Measurements from ENCODE around the gene TMPRSS11E.
"Not testable (repeated sequence)": the region's sequence is repeated elsewhere in the genome, so short reads cannot be mapped to it uniquely, and the experiment has no call there.

TMPRSS11E gene

GRCh38 chr4:68462691-68463090 is 15.4 kb downstream of the TMPRSS11E start:
- no peak for DNase-seq (ENCODE audit: low spot score)

GRCh38 chr4:68463796-68464195 is 16.5 kb downstream of the TMPRSS11E start:
- no peak for DNase-seq (ENCODE audit: low spot score)

DNA sequence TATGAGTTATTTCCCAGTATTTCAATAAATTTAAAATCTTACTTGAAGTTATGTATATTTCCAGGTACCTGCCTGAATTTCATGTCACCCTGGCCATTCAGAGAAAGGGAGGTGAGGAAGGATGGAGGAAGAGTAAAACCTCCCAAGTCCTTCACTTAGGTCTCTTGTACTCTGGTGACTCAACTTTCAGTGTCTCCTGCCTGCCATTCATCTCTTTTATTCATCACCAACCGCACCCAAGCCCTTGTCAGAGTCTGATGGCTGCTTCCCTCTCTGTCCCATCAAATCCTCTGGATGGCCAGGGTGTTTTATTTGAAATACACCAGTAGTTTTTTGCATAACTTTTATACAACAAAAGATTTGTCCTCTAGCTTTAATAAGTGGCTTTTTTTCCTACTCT is 17.8 kb downstream of the TMPRSS11E start:
- DNase-seq (ENCODE audit: low spot score): no peak

DNA sequence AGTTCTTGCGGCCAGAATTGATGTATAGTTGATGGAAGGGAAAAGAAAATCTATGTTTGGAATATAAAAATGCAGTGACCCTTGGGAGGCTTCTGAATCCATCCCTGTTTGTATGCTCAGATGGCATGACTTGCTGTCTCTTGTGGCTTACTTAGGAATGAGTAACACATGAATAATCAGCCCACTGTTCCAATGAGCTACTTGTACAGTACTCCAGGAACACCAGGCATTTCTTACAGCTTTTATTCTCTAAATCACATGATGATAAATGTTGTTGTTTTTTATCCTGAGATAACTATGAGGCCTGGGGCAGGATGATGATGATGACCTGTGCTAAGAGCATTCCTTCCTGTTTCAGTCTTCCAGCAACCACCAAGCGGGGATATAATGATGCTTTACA is 18.9 kb downstream of the TMPRSS11E start:
- no peak for DNase-seq (ENCODE audit: low spot score)

DNA sequence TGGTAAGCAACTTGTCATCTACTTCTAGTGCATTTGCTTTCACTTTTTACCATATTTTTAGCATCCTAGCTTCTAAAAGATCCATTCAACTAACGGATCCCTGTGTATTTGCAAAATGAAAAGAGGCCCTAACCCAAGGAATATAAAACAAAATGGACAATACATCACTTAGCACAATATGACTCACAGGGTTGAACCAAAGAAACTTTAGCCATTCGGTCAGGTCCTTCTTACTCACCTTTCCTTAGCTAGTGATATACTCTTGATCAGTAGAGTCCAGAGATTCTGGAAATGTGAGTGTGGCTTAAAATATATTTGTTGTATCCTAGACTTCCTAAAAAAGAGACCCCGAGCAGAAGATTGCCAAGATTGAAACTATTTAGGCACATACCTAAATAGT is 19.5 kb downstream of the TMPRSS11E start:
- no peak for DNase-seq (ENCODE audit: low spot score)

DNA sequence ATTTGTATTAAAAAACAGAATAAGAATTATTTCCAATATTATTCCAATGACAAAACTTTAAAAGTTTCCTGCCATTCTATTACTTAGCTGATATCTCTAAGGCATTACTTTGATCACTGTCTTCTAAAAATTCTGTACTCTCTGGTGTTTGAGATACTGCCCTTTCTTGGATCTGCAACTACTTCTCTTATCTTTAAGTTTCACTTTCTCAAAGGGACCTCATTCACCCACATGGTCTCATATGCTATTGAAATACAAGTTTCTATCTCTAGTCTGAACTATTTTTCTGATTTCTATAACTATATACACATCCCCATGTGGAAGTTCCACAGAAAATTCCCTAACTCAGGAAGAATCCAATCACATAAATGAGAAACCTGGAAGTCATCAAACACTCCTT is 22.2 kb downstream of the TMPRSS11E start:
- no peak for DNase-seq (ENCODE audit: low spot score)

- no peak for DNase-seq (ENCODE audit: low spot score)
Measured at GRCh38 chr4:68476191-68476590, 28.9 kb downstream of the TMPRSS11E start.

DNA sequence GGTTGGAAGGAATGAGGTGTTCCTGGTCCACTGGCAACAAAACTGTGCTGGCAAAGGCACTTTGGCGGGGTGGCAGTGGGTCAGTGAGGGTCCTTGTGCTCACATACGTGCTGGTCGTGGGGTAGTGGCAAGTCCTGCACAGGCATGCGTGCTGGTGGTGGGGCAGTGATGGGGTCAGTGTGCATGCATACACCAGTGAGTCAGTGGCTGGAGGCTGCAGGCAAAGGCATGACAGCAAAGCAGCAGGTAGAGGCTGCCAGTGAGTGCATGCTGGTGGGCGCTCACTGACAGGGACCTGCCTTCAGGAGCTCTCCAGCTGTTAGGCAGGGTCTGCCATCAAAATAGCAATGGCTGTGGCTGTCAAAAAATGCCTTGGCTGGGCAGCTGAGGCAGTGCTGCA is 42.1 kb downstream of the TMPRSS11E start:
- DNase-seq (ENCODE audit: low spot score): no peak

DNA sequence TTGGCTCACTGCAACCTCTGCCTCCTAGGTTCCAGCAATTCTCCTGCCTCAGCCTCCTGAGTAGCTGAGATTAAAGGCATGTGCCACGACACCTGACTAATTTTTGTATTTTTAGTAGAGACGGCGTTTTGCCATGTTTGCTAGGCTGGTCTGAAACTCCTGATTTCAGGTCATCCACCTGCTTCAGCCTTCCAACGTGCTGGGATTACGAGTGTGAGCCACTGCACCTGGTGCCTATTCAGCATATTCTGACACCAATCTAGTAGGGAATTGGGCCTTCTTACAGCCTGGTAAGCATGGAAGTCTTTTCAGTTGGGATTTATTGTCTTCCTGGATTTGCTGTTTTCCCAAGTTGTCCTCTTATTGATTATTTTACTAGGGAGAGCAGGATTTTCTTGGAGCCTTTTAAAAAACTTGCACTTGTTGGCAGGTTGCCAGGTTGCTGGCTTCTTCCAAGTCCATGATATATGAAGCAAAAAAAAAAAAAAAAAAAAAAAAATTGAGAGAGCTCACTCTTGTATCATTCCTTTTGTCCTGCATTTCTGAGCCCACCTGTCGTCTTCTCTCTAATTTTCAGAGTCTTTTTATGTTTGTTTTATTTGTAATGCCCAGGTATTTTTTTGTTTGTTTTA is 43.7 kb downstream of the TMPRSS11E start:
- no peak for DNase-seq (ENCODE audit: low spot score)

DNA sequence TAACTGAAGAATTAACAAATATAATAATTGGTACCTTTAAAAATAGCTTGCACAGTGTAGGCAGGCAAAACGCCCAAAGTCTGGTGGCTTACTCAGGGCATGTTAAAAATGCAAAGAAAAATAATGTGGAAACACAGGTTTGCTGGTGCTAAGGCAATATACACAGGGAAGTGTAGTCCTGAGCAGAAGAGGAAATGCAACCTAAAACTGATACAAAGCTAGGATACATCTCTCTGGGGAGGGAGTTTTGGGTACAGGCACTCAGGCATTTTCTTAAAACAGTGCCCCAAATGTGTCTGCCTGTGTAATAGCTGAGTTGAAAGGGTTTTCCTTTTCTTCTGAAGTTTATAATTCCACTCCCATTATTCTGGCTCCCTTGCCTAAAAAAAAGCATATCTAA is 47.4 kb downstream of the TMPRSS11E start:
- DNase-seq (ENCODE audit: low spot score): no peak

DNA sequence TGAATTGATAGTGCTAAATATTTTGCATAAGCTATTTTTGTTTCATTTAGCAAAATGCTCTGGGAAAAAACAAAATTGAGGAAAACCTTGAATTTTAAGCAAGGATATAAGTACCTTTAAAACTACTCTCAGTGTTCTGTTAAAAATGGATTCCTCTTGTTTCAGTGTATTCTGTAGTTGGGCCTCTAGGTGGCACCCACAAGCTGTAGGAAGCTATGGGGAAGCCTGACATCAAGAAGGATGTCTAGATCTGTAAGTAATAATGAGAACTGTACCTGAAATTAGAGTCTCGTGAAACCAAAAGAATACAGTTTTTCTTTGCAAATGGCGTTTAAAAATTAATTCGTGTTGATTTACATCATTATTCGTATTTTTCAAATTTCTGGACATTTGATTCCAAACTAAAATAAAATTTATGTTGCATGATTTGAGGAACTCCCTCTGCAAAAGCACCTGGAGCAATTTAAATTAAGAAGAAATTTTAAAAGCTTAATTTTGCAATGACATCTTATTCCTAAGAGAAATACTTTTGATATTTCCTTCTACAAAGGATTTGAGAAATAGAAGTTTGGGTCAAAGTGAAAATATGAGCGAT is 51.2 kb downstream of the TMPRSS11E start:
- peak; percentile 71 for DNase-seq (ENCODE audit: low spot score)

DNA sequence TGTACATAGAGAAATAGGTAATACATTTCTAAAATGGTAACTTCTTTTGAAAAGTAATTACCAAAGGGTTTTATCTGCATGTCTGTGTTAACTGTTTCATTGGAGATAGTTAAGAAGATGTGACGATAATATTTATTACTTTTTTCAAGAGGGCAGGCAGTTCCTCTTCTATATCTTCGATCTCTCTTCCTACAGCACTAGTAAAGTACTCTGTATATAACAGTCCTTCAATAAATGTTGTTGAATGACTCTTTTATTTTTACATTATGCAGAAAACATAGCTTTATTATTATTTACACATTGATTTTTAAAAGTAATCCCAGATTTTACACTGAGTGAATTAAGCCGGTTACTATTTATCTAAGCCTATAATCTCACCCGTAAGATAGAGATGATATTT is 51.8 kb downstream of the TMPRSS11E start:
- DNase-seq (ENCODE audit: low spot score): no peak

- not testable (repeated sequence) for DNase-seq (ENCODE audit: low spot score)
Measured at GRCh38 chr4:68503462-68503861, 56.2 kb downstream of the TMPRSS11E start.

- peak; percentile 21 for DNase-seq (ENCODE audit: low spot score)
Measured at GRCh38 chr4:68504836-68505235, 57.6 kb downstream of the TMPRSS11E start.

DNA sequence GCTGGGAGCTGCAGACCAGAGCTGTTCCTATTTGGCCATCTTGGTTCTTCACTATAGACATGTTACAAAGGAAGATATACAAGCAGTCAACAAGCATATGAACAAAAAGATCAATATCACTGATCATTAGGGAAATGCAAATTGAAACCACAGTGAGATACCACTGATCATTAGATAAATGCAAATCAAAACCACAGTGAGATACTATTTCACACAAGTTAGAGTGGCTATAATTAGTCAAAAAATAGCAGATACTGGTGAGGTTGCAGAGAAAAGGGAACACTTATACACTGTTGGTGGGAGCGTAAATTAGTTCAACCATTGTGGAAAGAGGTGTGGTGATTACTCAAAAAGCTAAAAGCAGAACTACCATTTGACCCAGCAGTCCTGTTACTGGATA is 58.2 kb downstream of the TMPRSS11E start:
- not testable (repeated sequence) for DNase-seq (ENCODE audit: low spot score)

- DNase-seq (ENCODE audit: low spot score): no peak
Measured at GRCh38 chr4:68518889-68519288, 71.6 kb downstream of the TMPRSS11E start.

DNA sequence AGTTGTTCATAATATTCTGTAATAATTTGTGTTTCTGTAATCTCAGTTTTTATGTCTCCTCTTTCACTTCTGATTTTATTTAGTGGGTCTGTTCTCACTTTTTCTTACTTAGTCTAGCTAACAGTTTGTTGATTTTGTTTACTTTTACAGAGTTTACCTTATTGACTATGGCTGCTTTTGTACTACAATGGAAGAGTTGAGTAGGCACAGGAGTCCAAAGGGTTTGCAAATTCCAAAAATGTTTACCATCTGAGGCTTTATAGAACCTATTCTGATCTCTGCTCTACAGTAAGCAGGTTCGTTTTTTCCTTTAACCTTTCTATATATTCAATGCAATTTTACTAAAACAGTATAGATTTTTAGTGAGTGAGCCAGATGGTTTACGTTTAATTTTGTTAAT is 73.7 kb downstream of the TMPRSS11E start:
- no peak for DNase-seq (ENCODE audit: low spot score)

DNA sequence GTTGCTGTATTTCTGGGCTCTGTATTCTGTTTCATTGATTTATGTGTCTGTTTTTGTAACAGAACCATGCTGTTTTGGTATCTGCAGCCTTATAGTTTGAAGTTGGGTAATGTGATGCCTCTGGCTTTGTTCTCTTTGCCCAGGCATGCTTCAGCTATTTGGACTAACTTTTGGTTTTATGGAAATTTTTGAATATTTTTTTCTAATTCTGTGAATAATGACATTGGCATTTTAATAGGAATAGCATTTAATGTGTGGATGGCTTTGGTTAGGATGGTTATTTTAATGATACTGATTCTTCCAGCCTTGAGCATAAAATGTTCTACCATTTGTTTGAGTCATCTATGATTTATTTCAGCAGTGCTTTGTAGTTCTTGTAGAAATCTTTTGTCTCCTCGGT is 75.0 kb downstream of the TMPRSS11E start:
- DNase-seq (ENCODE audit: low spot score): not testable (repeated sequence)

- no peak for DNase-seq (ENCODE audit: low spot score)
Measured at GRCh38 chr4:68535974-68536373, 88.7 kb downstream of the TMPRSS11E start.

DNA sequence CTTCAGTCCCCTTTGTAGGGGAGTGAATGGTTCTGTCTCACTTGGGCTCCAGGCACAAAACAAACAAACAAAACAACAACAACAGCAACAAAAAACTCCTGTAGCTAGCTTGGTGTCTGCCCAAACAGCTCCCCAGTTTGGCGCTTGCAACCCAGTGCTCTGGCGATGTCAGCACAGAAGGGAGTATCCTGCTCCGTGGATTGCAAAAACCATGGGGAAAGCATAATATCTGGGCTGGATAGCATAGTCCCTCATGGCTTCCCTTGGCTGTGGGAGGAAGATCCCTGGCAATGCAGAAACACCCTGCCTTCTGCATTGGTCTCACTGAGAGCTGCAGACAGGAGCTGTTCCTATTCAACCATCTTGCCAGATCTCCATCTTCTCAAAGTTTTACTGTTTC is 89.1 kb downstream of the TMPRSS11E start:
- DNase-seq (ENCODE audit: low spot score): no peak

GRCh38 chr4:68542742-68543141 is 95.5 kb downstream of the TMPRSS11E start:
- DNase-seq (ENCODE audit: low spot score): not testable (repeated sequence)

Measured in CD4-positive, alpha-beta T cell treated with Interleukin-15 for 4 hours (primary cell).